ENCODE results near the gene UBXN4.
"Not testable (repeated sequence)": the region's sequence is repeated elsewhere in the genome, so short reads cannot be mapped to it uniquely, and the experiment has no call there.

The UBXN4 gene

GRCh38 chr2:135741395-135742324 is at the start of gene UBXN4:
TSS of gene UBXN4 (plus strand) at chr2:135741855. CDS start at chr2:135741930, 75 bp downstream.
- DNase-seq (ENCODE audit: low read depth in 2 of 3, low spot score in 1 of 3) = peak; percentile 91 to 96 (median 93)

GRCh38 chr2:135694711-135695110 is 46.9 kb upstream of the UBXN4 start:
- DNase-seq (ENCODE audit: low read depth in 2 of 3, low spot score in 1 of 3) = no peak

DNA sequence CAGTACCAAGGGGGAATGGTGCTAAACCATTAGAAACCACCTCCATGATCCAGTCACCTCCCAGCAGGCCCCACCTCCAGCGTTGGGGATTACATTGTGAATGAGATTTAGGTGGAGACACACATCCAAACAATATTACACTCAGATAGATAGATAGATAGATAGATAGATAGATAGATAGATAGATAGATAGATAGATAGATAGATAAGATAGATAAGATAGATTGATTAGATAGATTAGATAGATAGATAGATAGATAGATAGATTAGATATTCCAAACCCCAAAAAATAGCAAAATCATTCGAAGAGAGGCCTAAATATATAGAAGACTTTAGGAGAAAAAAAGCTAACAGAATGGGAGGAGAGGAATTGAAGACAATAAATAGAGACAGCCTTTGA is 42.8 kb upstream of the UBXN4 start:
- no peak for DNase-seq (ENCODE audit: low read depth in 2 of 3, low spot score in 1 of 3)

DNA sequence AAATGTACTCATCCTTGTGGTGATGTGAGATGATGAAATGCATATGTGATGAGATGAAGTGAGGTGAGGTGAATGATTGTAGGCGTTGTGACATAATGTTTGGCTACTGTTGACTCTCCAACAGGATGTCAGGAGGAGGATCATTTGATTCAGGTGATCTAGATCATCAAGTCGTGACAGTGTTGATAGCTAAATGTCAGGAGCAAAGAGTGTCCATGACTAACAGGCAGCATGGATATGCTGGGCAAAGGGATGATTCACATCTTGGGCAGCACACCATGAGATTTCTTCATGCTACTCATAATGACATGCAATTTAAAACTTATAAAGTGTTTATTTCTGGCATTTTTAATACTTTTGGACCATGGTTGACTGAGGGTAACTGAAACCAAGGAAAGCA is 40.2 kb upstream of the UBXN4 start:
- no peak for DNase-seq (ENCODE audit: low read depth in 2 of 3, low spot score in 1 of 3)

DNA sequence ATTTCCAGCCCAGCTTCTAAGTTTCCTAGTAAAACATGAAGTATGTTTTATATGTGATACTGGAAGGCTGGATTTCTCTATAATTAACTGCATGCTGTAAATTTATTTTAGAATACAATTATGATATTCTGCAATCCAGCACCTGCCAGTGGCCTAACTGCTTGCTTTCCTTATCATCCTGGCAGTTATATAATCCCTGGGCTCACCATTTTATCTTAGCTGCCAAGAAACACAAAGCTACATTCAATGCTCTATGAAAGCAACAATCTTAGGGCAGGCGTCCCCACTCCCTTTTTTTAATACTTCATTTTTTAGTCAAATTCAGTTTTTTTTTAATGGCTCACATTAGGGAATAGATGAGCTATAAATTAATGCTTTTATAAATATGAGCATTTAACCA is 38.4 kb upstream of the UBXN4 start:
- DNase-seq (ENCODE audit: low read depth in 2 of 3, low spot score in 1 of 3) = no peak

DNA sequence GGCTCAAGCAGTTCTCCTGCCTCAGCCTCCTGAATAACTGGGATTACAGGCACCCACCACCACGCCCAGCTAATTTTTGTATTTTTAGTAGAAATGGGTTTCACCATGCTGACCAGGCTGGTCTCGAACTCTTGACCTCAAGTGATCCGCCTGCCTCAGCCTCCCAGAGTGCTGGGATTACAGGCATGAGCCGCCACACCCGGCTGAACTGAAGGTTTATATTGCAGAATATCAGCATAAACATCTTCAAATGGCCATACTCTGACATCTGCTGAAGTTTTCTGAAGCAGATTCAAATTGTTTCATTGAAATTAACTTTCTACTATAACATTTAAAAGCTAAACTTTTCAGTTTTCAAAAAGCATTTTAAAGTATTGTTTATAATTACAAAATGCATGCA is 37.6 kb upstream of the UBXN4 start:
- DNase-seq (ENCODE audit: low read depth in 2 of 3, low spot score in 1 of 3) = not testable (repeated sequence)

DNA sequence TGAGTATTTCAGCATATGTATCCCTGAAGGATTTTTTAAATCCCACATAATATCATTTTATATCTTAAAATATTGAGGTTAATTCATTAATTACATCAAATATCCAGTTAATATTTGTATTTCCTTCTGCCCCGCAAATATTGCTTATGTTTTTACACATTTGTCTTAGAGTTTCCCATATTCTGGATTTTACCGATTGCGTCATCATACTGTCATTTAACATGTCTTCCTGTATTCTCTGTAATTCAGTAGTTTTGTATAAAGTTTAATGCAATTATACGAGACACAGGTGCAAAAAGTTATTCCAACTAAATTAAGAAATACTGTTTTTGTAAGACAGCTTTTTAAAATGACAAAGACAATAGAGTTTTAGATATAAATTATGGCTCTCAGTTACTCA is 33.5 kb upstream of the UBXN4 start:
- DNase-seq (ENCODE audit: low read depth in 2 of 3, low spot score in 1 of 3) = no peak

- peak; percentile 43 to 73 (median 52) for DNase-seq (ENCODE audit: low read depth in 2 of 3, low spot score in 1 of 3)
These were observed 31.7 kb upstream of the UBXN4 start for GRCh38 chr2:135709992-135710391.

DNA sequence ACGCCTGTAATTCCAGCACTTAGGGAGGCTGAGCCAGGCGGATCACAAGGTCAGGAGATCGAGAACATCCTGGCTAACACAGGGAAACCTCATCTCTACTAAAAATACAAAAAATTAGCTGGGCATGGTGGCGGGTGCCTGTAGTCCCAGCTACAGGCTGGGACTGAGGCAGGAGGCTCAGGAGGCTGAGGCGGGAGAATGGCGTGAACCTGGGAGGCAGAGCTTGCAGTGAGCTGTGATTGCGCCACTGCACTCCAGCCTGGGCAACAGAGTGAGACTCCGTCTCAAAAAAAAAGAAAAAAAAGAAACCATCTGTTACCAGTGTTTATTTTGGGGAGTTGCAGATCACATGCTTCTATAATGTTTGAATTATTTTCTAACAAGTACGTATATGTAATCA is 26.6 kb upstream of the UBXN4 start:
- DNase-seq (ENCODE audit: low read depth in 2 of 3, low spot score in 1 of 3) = not testable (repeated sequence)

GRCh38 chr2:135728064-135728743 is 13.5 kb upstream of the UBXN4 start:
- no peak for DNase-seq (ENCODE audit: low read depth in 2 of 3, low spot score in 1 of 3)

DNA sequence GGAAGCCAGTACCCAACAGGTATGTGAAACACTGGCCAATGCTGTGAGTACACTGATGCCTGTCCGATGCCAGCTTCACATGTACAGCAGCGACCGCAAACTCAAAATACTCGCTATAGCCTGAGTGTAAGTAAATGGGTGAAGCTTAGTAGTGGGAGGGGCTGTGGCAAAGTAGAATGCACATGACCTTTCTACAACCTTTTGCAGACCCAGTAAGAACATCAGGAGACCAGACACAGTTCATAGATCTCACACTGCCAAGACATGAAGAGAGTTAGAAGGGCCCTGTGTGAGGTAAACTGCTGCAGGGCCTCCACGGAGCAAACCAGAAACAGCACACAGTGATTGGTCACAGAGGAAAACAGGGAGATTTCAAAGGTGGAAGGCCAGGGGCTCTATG is 9.1 kb upstream of the UBXN4 start:
- no peak for DNase-seq (ENCODE audit: low read depth in 2 of 3, low spot score in 1 of 3)

DNA sequence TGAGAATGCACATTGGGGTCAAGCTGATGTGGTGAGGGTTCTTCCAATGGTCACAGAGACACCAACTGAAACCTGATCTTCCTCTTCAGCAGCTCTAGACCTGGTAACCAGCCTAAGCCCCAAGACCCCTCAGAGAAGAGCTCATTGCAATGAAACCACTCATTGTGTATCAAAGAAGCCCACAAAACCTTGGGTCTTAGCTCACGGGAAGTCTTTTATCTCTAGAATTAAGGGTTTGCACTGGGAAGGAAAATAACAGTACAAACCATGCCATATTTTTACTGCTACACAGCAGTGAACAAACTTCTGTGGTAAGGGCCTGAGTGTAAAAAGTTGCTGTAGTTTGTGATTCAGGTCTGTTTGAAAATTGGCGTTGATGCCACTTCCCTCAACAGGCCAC is 8.6 kb upstream of the UBXN4 start:
- DNase-seq (ENCODE audit: low read depth in 2 of 3, low spot score in 1 of 3) = no peak

DNA sequence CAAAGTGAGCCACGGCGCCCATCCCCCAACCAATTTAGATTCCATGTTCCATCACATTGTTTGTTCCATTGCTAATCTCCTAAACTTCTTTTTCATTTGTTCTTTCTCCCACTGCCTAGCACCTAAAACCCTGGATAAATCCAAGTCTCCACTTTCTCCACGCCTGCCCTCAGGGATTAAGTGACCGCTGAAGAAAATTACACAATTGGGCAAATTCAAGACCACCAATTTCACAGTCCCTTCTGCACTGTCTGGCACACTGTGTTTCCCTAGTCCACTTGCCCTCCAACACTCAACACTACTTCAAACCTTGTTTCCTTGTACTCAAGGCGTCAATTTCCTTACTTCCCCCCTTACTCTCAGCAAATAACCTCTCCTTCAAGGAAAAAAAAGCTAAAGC is 5.1 kb upstream of the UBXN4 start:
- DNase-seq (ENCODE audit: low read depth in 2 of 3, low spot score in 1 of 3) = no peak

DNA sequence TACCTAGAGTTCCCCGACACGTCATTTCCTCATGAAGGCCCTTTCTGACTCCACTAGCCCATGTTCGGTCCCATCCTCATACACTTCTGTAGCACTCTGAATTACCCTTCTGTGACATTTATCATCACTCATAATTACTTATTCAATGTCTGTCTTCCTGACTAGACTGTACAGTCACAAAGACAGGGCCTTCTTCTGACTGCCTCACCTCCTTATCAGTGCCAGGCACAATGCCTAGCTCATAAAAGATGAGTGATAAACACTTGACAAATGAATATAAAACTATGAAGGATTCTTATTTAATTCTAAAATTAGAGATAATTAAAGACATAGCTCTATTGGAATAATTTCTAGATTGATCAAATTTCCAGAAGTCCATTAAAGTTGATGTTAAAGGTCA is 1.4 kb upstream of the UBXN4 start:
- no peak for DNase-seq (ENCODE audit: low read depth in 2 of 3, low spot score in 1 of 3)

DNA sequence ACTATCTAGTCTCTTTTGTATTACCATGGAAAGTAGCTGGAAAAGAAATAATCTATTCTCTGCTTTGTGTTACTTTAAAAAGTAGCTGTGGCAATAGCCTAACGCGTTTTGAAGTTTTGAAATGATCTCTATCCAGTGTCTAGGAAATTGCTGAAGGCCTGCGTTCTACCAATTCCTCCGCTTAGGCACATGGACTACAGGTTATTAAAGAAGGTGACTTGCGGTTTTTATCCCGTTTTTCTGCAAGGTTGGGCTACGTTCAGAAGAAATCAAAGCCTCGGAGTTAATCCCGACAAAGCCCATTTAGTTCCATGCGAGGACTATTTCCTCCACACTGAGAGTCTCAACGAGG is 636 bp upstream of the UBXN4 start:
- no peak for DNase-seq (ENCODE audit: low read depth in 2 of 3, low spot score in 1 of 3)

GRCh38 chr2:135742325-135742757 is 686 bp downstream of the UBXN4 start:
- DNase-seq (ENCODE audit: low read depth in 2 of 3, low spot score in 1 of 3) = peak; percentile 4 to 31 (median 12)

GRCh38 chr2:135743860-135744259 is 2.2 kb downstream of the UBXN4 start:
- DNase-seq (ENCODE audit: low read depth in 2 of 3, low spot score in 1 of 3) = no peak

DNA sequence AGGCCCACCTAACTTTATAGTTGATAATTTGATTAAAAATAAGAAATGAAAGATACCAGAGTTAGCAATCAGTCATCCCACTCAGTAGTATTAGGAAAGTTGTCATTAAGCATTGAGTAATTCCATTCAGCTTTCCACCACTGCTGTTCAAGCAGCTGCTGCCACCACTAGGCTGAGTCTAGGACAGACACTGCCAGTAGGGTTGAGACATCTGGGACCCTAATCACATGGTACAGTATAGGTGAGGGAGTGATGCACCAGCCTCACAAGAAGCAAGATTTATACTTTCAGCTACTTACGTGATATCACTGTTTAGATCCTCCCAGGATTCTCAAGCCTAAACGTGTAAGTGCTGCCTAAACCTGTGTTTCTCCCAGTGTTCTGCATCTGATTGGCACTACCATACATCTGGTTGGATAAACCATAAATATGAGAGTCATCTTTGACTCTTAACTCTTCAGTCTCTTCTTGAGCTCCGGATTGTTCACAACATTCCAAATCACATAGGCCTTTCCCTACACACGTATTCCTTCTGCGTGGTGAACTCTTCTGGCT is 3.2 kb downstream of the UBXN4 start:
- DNase-seq (ENCODE audit: low read depth in 2 of 3, low spot score in 1 of 3) = peak; percentile 4 to 14 (median 8)

DNA sequence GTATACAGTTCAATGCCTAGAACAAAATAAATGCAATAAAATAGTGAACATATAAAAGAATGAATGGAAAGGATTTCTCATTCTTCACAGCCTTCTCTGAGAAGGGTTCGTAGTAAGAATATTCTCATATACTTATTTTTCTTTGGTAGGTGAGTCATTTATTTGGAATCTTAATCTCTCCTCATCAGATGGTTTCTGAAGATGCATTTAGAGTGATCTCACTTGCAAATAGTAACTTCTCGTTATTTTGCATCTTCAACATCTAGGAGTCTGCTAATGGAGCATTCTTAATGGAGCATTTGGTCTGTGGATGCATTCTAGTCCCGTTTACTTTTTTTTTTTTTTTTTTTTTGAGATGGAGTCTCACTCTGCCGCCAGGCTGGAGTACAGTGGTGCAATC is 3.9 kb downstream of the UBXN4 start:
- no peak for DNase-seq (ENCODE audit: low read depth in 2 of 3, low spot score in 1 of 3)

DNA sequence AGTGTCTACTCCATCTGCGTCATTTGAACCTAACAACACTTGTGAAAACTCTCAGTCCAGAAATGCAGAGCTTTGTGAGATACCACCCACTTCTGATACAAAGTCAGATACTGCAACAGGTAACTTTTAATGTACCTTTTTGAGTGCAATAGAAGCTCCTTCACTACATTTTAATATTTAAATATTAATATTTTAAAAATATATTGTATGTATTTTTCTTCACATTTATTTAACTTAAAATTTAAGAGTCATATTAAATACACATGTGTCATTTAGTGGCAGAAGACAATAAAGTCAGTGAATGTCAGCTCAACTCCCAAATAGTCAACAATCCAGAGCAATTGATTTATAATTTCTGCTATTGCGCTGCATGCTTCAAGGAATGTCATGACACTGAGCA is 13.9 kb downstream of the UBXN4 start:
- DNase-seq (ENCODE audit: low read depth in 2 of 3, low spot score in 1 of 3) = no peak

DNA sequence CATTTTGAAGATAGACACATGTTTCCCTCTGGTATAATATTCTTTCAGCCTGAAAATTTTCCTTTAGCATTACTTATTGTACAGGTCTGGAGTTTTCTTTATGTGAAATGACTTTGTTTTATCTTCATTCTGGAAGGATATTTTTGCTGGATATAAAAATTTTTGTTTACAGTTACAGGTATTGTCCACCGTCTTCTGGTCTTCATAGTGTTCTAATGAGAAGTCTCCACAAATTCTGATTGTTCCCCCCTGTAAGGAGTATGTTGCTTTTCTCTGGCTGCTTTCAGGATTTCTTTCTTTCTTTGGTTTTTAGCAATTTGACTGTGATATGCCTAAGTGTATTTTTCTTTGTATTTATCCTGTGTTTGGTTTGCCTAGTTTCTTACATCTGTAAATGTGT is 15.0 kb downstream of the UBXN4 start:
- DNase-seq (ENCODE audit: low read depth in 2 of 3, low spot score in 1 of 3) = no peak

GRCh38 chr2:135762022-135762421 is 20.4 kb downstream of the UBXN4 start:
- no peak for DNase-seq (ENCODE audit: low read depth in 2 of 3, low spot score in 1 of 3)

Data from stimulated activated CD4-positive, alpha-beta T cell treated with anti-CD3 and anti-CD28 coated beads, Interleukin-12 subunit alpha, Interleukin-12 subunit beta, amount 100 ng/mL, for 48 hours (primary cell).